Activated CD4-positive, alpha-beta T cell treated with anti-CD3 and anti-CD28 coated beads, Interleukin-2, amount 50 U/mL, for 1 hour (primary cell): Measurements from ENCODE around the gene ISM1.

Experiments
- DNase-seq: peaks from one replicate; pipeline ENCODE4 v3.0.0-alpha.2; 2020

Gene ISM1

DNA sequence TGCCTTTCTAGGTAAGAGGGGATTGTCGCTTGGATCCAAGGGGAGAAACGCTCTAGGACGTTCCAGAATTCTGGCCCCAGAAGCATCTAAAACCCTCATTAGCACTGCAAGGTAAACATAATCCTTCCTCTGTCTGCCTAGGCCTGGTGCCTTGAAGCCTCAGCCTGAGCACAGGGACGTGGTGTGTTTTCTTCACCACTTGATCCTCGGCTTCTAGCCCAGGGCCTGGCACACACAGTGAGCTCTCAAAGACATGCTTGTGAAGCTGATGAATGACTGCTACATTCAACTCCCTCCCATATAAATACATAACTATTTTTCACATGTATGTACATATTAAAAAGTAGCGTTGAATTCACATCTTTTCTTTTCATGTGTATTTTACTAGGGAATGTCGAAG, 100.3 kb downstream of the ISM1 start:
- no peak for DNase-seq

DNA sequence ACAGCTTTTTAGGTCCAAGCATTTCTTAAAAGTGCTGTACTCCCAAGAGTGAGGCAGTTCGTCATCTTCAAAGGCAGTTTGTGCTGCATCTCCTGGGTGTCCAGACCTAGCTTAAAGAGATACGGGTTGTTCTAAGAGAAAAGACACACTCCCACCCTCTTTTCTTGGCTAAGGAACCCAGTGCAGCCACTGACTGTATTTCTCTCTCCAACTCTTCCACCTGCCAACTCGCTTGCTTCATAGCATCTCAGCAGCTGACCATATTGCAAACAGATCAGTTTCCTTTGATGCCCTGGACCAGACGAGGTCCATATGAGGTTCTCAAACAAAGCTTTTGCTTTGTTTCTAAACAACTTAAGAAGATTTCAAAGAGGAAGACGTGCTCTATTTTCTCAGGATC, 101.1 kb downstream of the ISM1 start:
- no peak for DNase-seq

DNA sequence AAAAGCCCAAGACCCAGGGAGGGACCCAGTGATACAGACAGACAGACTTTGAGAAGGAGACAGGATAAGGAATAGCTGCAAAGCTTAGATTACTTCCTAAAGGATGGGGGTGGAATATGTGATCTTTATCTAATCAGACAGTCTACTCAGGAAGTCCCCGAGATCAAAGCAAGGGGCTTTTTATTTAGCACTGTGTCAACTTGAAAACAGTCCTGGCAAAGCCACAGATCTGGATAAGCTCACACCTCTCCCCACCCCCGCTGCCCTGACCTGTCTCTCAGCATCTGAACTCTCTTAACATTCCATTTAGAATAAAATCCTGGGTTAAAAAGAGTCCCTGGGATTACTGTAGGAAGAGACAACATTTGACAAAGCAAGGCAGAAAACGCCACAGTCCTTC, 101.5 kb downstream of the ISM1 start:
- no peak for DNase-seq

DNA sequence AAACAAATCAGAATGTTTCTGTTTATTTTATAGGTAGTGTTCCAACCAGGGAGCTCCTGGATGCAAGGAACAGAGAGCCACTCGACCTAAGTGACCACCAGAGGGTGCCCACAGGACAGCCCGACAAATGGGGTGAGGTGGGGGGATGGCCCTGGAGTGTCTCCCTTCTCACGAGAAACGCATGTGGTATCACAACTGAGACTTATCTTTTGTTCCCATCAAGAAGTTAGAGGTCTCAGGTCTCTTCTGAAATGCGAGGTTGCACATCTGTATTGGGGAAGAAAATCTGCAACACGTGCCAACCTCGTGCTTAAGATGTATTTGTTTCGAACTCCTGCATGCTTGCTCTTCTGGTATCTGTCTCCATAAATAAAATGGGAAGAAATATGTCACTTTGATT, 104.0 kb downstream of the ISM1 start:
- DNase-seq: no peak

DNA sequence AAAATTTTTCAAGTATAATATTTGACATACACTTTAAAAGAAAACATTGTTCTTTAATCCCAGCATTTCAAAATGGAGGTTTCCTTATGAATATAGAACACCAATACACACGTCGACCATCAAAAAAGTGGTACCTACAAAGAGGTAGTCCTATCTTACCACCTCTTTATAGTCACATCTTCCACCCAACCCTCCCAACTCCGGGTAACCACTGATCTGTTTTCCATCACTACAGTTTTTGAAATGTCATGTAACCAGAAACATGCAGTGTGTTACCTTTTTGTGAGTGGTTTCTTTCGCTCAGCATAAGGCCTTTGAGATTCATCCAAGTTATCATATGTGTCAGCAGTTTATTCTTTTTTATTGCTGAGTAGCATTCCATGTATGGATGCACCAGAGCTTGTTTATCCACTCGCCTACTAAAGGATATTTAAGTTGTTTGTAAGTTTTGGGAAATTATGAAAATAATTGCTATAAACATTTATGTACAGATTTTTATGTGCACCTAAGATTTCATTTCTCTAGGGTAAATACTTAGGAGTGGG, 104.8 kb downstream of the ISM1 start:
- DNase-seq: no peak

DNA sequence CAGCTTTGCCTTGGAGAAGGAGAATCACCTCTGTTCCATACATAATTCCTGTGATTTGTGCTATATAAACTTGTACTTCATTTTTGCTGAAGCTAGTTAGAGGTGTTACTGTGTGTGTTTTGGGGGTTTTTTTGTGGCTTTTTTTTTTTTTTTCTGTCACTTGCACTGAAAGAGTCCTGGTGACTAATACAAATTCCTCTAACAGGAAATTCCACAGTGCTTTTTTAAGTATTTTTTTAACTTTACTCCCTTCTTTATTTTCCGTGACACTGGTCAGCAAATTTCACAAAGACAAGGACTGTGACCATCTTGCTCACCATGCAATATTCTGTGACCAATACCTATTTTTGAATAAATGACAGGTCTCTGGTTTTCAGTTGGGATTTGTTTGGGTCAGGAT, 110.5 kb downstream of the ISM1 start:
- no peak for DNase-seq

DNA sequence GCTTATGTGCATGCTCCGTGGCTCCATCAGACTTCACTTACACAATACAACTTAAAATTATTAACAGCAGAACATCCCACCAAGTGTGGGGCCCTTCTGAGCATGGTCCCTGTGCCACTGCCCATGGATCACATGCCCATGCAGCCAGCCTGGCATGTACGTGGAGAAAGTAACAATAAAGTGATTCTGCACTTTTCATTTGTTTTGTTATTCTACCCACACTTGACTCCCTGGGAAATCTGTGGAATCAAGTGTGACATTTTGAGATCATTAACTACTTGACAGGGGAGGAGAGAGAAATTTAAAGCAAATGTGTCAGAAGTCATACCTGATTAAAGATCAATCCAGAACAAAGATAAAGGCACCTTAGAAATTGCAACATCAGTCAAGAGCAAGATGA, 112.0 kb downstream of the ISM1 start:
- no peak for DNase-seq

DNA sequence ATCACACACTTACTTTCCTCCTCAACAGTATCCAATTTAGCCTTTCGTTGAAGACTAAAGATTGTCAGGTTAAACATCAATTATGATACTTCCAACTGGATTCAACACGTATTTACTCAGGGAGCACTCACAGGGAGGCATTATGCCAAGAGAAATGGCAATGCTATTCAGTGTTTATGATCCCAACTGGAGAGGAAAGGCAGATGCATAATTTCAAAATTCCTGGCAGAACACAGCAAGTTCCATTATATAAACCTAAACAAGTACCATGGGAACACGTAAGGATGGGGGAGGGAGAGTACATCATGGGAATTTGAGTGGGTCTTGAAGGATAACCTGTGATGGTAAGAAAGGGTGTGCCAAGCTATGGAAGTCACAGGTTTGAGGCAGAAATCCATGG, 112.7 kb downstream of the ISM1 start:
- no peak for DNase-seq

DNA sequence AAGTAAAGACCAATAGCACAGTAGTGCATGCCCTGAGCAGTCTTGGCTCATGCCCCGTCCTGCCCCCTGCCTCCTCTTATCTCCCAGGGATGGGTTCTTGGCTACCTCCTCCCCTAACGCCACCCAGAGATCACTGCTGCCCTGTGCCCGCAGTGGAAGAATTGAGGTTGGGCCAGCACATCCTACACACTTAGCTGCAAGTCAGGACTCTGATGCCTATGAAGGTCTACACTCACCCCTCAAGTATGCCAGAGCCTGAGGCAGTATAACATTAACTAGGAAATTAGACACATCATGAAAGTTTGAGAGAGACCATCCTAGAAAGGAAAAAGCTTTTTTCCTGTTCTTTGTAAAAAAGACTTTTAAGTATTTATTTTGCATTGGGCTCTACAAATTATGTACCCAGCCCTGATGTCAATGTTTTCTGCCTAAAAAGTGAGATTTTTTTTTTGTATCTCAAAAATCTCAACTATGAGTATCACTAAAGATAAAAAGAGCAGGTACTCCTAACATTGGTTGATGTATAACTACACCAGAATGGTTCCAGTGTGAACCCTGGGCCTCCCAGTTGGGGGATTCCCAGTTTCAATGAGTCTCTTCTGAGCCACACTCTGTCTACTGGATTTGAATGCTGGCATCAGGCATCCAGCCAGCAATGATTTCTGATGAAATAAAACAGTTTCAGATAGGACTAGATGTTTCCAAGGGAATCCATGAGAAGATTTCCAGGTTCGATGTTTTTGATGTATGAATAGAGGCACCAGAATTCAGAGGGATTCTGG, 115.4 kb downstream of the ISM1 start:
- DNase-seq: no peak

DNA sequence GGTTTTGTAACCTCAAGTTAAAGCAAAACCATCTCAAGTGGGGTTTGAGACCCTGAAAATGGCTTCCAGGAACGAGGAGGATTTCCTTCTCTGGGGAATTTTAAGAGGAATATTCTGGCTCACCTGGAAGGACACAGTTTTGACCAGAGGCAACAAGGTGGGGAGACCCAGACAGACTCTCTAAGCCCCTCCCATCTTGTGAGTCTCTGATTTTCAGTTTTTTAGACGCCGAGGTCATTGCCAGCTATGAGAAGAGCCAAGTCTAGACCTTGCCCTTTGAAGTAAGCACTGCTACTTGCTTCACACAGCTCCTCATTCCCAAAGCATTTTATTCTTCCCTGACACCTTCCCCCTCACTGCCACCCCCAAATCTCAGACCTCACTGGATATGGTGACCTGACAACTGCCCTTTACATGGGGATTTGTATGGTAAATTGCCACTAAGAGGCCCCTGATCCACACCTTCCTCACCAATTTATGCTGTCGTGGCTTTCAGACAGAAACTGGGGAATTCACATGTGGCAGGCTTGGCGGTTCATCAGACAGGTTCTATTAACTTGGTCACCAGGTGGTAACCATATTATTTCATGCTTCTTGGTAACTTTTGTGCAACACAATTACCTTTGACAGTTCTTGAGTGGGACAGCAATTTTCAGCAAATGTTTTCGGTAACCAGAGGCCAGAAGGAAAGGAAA, 116.2 kb downstream of the ISM1 start:
- DNase-seq: no peak

DNA sequence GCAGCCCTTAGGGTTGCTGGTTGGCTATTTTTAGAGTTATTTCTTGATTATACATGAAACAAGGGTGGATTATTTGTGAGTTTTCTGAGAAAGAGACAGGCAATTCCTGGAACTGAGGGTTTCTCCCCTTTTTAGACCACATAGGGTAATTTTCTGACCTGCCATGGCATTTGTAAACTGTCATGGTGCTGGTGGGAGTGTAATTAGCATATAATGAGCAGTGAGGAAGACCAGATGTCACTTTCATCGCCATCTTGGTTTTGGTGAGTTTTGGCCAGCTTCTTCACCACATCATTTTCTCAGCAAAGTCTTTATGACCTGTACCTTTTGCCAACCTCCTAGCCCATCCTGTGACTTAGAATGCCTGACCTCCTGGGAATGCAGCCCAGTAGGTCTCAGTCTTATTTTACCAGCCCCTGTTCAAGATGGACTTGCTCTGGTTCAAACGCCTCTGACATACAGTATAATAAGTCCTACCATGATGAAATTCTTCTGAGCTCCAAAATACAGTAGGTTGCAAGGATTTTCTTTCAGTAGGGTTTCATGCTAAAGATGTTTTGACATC, 117.1 kb downstream of the ISM1 start:
- DNase-seq: no peak

DNA sequence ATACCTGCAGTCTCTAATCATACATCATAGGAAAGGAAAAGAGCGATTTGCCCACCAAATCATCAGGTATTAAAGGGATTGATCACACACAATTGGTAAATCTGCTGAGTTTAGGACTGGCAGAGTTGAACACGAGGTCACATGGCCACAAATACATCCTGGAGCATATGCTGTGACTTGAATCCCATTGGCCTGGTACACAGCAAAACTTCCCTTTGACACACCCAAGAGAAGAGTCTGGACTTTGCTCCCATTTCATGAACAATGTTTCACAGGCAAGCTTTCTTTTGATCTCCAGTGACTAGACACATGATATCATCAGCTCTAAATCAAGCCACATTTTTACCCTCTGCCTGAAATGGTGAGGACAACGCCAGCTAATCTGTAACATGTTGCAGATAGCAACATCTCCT, 117.9 kb downstream of the ISM1 start:
- DNase-seq: no peak

DNA sequence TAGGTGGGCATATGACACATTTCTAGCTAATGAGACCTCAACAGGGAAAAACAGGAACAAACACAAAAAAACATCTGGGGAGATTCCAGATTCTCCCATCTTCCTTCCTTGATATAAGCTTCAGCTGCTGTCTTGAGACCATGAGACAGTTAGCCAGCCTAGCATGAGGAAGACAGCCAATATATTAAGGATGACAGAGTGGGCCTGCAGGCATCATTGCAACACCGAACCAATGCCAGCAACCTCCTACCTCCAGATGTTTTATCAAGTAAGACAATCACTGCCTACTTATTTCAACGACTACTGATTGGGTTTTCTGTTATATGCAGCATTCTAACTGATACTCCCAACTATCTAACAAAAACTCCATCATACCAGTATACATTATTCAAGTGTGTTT, 119.0 kb downstream of the ISM1 start:
- no peak for DNase-seq

DNA sequence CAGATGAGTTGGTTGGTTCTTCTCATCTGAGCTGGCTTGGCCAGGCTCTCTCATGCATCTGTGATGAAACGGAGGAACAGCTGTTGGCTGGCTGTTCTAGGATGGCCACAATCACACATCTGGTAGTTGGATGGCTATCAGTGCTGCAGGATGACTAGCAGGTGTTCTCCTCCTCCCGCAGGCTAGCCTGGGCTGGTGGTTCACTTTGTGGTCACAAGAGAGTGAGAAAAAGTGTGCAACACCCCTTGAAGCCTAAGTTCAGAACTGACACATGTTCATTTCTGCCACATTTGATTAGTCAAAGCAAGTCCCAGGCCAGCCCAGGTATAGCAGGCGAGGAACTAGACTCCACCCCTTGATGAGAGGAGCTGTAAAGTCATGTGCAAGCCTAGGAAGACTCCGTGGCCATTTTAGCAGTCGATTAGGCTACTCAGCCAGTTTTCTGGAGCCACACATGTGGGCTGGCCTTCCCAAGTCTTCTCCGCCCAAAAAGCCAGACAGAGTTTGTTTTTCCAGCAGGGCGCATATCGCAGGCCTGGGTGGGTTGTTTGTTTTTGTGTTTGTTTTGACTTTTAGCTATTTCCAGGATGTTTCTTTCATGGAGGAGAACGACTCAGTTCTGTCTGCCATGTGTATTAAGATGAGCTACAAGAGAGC, 120.8 kb downstream of the ISM1 start:
- no peak for DNase-seq

DNA sequence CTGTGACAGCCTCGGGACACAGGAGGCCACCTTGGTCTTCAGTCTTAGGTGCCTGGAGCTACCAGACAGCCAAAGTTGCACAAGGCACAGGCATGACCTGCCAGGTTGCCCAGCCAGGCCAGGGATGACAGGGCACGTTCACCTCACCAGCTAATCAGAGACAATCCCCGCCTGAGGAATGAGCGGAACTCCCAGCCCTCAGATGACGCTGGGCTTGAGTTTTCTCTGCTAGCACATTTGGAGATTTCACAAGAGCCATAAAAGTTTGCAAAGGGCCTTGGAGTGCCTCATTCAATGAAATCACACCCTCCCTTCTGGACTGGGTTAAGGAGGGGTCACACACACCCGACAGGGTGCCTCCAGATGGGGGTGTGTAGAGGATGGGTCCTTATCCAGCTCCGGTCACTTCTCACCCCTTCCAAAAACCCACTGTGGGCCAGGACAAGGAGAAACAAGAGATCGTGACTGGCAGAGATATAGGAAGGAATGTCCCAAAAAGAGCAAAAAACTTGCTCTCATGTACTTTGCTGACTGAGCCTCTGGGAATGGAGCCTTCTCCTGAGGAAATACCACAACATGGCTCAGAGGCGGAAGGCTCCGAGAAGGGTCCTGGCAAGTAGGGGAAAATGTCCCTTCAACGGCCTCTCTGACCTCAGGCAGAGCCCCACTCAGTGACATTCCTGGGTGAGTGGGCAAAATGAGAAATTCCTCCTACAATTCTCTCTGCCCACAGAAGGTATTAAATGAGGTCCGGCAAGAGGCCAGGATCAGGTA, 121.6 kb downstream of the ISM1 start:
- DNase-seq: no peak

DNA sequence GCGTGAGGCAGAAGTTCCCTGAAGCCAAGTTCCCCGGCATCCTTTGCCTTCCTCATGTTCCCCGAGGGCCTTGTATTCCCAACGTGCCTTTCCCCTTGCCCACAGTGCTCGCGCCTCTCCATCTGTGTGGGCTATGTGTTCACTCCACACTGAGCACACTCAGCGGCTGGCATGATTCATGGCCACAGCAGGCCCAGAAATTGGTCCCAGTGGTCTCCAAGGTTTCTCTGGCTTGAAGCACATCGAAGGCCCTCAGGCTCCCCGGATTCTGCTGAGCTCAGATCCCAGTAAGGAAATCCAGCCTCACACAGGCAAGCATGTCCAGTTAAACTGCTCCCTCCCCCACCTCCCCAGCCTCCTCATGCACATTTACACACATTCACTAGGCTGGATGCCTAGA, 123.6 kb downstream of the ISM1 start:
- no peak for DNase-seq

DNA sequence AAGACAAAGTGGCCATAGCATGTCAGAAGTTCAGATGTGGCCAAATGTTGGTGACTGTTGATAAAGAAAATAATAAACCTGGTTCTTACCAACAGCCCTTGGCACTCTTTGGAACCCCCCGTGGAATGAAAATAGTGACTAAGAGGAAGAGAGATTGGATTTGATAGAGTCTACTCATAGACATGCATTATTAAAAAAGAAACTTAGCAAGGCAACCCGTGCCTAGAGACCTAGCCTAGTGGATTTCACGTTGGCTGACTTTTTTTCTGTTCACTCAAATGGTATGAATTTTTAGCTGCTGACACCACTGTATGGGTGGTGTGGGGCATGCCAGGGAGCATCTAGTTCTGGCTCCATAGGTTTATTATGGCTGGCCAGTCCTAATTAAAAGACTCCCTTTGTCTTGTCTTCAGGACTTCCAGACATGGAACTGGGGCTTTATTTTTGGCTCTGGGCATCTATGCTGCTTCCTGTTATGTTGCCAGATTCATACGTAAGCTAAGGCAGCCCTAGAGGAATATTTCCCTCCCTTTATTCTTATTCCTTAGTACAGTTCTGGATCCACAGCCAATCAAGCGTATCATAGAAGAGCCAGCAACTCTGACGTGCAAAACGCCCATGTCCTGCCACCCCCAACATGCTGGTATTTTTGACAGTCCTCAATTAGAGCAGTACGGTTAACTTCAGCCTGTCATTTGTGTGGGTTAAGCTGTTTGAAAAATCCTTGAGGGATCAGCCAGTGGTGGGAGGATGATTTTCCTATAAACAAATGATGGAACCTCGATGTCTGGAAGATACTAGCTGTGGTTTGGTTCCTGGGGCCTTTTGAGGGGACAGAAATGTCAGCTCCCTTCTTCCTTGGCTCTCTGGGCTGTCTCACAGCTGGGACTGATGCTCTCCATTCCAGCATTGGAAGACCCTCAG, 127.5 kb downstream of the ISM1 start:
- no peak for DNase-seq

DNA sequence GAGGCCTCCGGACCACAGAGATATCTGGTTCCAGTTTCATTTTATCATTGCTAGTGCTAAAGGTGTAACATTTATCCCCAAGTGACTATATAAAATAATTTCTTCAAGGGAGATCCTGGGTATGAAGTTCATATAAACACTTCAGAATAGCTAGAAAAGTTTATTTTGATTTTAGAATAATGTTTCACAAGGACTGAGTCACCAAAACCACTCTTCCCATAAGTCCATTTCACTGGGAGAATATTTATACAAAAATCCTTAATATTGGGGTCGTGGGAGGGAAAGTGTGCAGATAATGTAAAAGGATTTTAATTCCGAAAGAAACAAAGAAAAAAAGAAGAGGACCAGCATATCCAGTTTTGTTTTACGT, 128.1 kb downstream of the ISM1 start:
- no peak for DNase-seq
